Sigmoid colon (tissue), 4 donors: ENCODE measurements around the gene MCC.

Experiments used
- CTCF ChIP-seq, 4 experiments: fragments of 450-650 bp in 3 of 4; fragments of 200-600 bp in 1 of 4; IDR thresholded peaks; one replicate each; pipeline ENCODE4 v1.5.1; 2016 to 2019; ENCODE audit warnings: antibody characterized with exemption in 4 of 4, mild to moderate bottlenecking in 3 of 4, moderate library complexity in 2 of 4
- EP300 ChIP-seq, 4 donors: sonication (generic); formaldehyde crosslinking; IDR thresholded peaks; one replicate each; pipeline ENCODE4 v1.6.1; 2017; ENCODE audit warnings: antibody characterized with exemption in 4 of 4
- POLR2AphosphoS5 ChIP-seq, 4 donors: sonication (generic); formaldehyde crosslinking; IDR thresholded peaks; one replicate each; pipeline ENCODE4 v1.6.1; 2017; ENCODE audit warnings: antibody characterized with exemption in 4 of 4

GRCh38 chr5:113183694-113184093, 304.6 kb downstream of the MCC start:
- no peak for TF ChIP-seq CTCF (IDR thresholded peaks at IDR 0.05)
- TF ChIP-seq POLR2AphosphoS5 (IDR thresholded peaks at IDR 0.05) = no peak
- no peak for TF ChIP-seq EP300 (IDR thresholded peaks at IDR 0.05)
